HG03432 (cell line): ENCODE measurements around the gene SP3.
"Not testable (repeated sequence)": the region's sequence is repeated elsewhere in the genome, so short reads cannot be mapped to it uniquely, and the experiment has no call there.

Experiments used
- ATAC-seq: cut with Tn5 transposase; IDR thresholded peaks from one replicate; pipeline ENCODE4 v1.9.1; 2021; ENCODE audit warnings: mild to moderate bottlenecking, moderate library complexity; ENCODE audit not compliant: unreplicated experiment

The SP3 gene

DNA sequence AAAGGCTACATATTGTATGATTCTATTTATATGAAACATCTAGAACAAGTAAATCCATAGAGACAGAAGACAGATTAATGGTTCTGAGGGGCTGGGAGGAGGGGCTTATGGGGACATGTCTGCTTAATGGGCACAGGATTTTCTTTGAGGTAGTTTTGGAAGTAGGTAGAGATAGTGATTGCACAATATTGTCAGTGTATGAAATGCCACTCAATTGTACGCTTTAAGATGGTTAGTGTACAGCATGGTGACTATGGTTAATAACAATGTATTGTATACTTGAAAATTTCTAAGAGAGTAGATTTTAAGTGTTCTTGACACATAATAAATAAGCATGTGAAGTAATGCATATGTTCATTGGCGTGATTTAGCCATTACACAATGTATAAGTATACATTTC lies 68.4 kb downstream of the SP3 start:
- ATAC-seq, result no peak

DNA sequence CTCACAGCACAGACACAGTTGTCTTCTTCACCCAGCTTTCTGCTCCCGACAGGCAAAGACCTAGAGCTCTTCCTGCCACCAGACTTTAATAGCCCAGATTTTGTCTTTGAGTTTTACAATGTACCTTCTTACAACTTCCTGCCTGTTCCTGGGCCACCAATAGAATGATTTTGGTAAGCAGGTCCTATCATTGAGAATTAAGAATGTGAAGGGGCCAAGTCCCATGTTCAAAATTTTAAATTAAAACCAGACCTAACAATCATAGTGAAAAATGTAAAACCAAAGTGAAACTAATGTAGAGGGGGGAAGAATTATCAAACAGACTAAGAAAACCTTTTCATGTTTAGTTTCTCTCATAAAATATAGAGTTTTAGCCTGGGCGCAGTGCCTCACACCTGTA lies 72.8 kb downstream of the SP3 start:
- no peak for ATAC-seq

DNA sequence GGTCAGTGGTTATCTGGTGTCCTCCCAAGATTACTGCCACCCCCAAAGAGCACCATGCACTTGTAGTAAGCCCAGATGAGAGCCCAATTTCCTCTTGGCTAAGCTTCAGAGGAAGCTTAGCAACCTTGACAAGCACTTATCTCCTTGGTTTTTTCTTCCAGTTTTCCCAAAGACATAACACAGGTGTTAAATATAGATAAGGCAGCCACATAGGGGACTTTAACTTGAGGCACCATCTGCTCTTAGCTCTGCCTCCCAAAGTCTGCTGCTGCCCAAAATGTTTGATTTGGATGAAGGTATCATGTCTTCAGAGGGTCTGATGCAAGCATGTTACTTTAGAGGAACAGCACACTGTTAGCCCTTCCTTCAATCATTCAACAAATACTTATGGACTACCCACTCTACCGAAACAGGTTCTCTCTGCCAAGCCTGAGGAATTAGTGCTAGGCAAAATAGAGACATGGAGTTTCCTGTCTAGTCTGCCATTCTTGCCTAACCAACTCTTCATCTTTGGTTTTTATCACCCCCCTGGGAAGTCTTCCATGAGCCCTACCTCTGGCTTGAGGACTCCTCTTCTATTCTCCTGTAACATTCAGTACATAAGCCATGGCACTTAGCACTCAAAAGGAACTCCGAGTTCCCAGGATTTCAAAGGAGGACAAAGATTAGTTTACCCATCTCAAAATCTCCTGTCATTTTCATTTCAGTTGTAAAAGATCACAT lies 73.7 kb downstream of the SP3 start:
- ATAC-seq, result no peak

DNA sequence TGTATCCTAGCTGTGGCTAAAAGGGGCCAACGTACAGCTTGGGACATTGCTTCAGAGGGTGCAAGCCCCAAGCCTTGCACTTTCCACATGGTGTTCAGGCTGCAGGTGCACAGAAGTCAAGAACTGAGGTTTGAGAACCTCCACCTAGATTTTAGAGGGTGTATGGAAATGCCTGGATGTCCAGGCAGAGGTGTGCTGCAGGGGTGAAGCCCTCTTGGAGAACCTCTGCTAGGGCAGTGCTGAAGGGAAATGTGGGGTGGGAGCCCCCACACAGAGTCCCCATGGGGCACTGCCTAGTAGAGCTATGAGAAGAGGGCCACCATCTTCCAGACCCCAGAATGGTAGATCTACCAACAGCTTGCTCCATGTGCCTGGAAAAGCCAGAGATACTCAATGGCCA lies 75.7 kb downstream of the SP3 start:
- ATAC-seq, result not testable (repeated sequence)

DNA sequence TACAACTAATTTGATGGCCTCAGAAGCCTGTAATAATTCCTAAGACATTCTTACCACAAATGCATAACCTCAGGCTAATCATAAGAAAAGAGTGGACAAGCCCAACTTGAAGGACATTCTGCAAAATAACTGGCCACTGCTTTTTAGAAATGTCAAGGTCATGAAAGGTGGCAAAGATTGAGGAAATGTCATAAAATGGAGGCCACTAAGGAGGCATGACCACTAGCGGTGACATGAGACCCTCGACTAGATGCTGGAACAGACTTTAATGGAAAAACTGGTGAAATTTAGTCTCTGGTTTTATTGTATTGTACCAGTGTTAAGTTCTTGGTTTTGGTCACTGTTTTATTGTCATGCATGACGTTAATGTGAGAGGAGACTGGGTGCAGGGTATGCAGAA lies 78.6 kb downstream of the SP3 start:
- no peak for ATAC-seq

DNA sequence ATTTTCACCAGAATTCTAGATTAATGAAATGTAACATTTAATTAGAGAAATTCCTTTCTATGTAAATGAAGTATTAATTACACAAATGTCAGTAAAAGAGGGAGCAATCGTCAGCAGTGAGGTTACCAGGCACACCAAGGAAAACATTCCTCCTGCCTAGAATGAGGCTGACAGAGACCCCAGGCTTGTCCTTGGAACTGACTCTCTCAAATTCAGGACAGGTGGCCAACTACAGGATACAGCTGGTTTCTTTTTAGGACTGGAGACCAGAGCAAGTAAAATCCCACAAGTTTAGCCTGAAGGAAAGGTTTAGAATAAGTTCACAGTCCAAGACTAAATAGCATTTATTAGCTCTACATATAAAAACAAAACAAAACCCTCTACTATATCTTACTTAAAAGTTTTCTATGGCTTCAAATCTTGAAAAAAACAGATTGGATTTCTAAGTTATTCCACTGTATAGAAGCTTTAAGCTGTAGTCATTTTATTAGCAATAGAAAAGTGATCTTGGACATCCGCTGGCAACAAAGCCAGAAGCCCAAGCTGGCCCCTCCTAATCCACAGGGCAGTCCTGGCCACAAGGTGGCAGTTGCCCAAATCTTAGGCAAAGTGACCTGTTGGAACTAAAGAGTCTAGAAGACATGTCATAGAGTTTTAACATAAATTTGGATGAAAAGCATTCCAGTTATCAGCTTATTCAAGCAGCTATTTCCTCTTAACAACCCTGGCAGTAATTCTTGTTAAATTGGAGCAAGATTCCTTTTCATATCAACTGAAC lies 81.0 kb downstream of the SP3 start:
- ATAC-seq, result no peak

DNA sequence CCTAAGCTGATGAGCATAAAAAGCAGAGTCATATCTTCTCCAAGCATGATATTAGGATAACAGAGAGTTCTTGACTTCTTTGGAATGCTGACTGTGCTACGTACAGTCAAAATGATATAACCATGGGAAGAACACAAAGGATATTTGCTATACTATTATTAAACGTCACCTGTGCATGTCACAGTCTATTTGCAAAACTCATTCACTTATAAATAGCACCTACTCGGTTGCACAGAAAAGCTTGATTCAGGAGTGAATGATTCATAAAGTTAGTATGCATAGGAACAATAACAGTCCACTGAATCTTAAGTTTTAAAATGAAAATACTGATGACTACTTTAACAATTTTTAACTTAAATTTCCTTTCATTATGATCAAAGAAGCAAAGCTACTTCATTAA lies 83.3 kb downstream of the SP3 start:
- no peak for ATAC-seq

DNA sequence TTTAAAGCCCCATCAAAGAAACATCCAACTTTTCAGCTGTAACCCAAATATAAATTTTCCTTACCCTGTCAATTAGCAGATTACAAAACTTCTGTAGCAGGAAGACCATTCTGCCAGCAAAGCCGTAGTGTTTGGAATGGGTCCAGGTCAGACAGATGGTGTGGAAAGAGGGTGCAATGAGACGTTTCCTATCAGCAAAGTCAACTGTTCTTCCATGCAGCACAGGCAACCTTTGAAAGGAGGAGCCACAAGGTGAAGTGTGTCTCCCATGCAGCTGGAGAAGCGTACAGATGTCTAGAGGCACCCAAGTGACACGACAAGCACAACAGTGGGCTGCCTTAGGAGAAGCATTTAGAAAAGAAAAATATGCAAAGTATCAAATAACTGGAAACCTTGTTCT lies 83.7 kb downstream of the SP3 start:
- no peak for ATAC-seq

DNA sequence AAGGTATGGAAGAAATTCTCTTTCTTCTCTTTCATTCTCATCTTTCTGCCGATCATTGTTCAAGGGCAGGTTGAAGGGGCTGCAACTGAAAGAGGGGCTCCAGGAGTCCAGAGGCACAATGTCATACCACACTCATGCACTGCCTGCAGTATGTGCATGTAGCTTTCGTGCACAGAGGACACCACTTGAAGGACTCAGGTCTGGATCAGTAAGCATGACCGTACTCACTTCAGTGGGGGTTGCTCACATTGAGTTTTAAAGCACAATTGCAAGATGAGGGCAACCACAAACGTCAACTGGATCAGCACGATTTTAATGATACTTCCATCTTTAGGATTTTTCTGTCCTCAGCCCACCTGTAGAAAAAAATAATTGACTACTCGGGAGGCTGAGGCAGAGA lies 84.6 kb downstream of the SP3 start:
- ATAC-seq, result no peak

DNA sequence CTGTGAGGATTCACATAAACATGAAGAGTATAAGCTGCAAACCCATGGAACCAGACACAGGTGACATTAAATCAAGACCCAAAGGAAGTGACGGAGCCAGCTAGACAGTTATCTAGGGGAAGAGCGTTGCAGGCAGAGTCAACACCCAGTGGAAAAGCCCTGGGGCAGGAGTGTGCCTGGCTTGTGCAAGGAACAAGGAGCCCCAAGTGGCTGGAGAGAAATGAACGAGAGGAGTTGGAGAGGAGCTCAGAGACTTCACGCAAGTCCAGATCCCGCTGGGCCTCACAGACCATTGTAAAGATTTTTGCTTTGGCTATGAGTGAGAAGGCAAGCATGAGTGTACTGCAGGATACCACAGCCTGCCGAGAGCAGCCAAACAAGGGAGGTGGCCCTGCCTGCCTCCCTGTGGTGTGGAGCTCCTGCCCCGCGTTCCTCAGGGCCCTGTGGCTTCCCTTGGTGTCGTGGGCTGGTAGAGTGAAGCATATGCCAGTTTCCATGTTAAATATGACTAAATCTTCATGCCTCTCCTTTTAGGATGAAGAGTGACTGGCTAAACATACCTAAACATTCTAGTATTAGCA lies 88.2 kb downstream of the SP3 start:
- no peak for ATAC-seq

DNA sequence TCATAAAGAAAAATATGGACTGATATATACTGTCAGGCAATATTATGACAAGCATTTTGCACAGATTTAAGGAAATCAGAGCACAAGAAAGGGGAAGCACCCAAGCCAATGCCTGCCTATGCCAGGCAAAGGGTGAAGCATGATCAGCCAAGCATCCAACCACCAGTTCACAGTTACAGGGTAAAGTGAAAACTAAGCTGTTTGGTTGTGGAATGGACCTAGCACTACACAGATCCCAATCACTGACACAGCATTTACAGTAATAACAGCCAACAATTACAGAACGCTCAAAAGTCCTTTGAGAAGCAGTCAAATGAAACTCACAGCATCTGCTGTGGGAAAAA lies 90.3 kb downstream of the SP3 start:
- peak; percentile 97 for ATAC-seq

DNA sequence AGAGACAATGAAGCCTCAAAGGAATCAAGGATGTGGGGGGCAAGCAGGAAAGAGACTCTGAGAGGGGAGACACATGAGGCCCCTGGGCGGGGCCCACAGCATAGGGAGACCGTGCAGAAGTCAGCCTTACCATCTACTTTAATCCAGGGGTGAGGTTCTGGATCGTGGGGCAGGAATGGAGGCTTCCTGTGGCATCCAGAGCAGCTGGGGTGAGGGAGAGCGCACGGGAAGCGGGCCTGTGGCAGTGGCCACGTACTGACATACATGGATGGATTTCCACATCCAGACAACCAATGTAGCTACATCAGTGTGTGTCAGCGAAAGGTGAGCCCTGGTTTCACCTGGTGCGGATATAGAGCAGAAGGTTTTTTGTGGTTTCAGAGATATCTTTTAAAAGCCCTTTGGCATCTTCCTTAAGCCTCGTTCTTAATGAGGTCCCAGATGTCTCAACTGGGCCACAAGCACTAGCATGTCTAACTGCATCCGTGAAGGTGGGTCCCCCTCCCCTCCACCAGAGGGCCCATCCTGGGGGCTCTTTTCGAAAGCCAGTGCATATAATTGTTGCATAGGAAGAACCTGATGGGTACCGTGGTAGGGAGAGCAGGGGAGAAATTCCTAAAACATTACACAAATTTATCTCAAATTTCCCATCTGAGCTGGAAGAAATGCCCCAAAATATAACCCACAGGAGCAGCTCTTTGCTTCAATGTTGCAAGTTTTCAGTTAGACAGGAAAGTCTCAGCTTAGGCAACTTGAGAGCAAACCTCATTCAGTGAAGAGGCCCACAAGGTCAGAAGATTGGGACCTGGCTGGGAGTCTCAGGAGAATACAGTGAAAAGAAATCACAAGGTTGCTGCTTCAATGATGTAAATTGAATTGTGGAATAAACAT lies 90.9 kb downstream of the SP3 start:
- ATAC-seq, result peak; percentile 44

DNA sequence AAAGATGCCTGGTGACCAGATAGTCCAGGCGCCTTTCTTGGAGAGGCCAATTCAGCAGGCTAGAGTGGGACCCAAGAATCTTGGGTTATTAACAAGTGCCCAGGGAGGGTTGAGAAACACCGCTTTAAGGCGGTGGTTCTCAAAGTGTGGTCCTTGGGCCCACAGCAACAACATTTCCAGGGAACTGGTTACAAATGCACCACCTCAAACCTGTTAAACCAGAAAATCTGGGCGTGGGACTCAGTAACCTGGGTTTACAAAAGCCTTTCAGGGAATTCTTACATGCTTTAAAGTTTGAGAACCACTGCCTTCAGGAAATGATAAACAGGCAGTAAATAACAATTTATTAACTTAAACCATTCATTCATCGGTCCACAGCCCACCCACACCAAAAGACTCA lies 92.5 kb downstream of the SP3 start:
- ATAC-seq, result no peak

DNA sequence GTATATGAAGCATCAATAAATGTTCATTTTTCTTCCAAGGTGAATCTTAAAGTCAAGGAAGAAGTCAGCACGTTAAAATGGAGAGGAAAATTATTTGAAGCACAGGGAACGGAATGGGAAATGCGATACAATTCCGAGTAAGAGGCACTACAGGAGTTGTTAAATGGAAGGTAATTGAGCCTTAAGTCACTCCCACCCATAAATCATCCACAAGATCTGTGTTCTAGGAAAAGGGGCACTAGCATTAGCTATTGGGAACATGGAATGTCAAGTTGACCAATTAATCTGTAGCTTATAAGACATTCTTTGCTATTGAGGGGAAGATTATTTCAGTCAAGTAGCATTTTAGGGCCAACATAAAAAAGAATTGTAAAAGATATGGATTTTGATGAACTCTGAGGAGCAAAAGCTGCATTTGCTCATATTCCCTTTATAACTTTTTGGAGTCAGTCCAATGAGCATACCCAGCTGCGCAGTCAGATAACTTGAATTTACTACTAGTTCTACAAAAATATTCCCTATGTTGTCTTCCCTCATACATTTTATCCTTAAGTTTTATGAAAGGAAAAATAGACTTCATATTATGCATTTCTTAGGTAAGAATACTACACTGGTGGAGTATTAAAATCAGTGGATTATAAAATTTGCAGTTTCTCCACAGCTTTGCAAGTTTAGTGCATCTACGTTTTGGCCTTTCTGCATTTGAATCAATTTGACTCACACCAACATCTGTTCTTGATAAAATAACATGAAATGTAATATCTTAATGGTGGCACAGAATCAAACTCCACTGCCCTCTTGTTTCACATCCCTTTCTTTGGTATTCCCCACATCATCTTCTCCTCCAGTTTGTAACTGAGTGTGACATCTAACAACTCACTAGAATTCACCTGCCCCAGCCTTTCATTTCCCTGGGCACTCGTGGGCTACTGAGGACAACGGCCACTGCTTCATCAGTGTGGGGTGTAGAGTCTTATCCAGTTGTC lies 95.6 kb downstream of the SP3 start:
- no peak for ATAC-seq

DNA sequence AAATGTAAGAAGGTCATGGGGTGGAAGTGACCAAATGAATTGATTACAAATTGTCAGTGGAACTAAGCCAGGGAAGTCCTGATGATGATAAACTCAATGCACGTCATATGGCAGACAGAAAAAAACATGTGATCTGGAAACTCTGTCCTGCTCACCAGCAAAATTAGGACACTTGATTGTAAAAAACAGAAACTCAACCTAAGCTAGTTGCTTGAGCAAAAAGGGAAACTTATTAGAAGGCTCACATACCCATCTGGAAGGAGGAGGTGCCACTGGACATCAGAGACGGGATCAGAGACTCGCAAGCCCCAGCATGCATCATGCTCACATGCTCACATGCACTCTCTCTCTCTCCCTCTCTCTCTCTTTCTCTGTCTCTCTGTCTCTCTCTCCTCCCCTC lies 96.8 kb downstream of the SP3 start:
- no peak for ATAC-seq

DNA sequence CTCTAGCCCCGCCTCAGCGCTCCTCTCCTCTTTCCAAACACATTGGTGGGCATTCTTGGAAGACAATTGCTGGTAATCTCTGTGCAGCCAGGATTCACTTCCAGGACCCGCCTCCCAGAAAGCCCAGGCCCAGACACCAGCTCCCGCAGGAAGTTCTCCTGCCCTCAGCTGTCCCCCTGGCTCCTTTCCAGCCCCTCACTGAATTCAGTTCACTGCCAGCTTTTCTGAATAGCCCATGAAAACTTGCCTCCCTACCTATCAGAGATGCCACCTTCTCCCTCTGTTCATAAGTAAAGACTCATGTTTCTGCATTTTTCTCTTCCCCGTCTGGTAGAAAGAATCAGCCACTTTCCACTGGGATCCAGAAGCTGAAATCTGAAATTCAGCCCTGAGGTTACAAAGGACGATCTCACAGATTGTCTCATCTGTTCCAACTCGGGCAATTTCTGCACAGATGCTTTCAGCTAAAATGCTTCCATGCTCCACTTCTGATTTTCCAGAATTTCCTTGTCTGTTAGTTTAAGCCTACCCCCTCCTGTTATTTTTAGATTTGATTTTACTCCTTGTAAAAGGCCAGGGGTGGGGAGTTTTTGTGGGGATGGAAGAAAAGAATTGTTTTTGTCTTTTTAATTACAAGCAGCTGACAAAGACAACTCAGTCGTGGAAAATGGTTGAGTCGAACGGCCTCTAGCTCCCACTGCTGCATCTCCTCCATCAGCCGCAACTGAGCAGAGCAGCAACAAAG lies 98.1 kb downstream of the SP3 start:
- ATAC-seq, result no peak

DNA sequence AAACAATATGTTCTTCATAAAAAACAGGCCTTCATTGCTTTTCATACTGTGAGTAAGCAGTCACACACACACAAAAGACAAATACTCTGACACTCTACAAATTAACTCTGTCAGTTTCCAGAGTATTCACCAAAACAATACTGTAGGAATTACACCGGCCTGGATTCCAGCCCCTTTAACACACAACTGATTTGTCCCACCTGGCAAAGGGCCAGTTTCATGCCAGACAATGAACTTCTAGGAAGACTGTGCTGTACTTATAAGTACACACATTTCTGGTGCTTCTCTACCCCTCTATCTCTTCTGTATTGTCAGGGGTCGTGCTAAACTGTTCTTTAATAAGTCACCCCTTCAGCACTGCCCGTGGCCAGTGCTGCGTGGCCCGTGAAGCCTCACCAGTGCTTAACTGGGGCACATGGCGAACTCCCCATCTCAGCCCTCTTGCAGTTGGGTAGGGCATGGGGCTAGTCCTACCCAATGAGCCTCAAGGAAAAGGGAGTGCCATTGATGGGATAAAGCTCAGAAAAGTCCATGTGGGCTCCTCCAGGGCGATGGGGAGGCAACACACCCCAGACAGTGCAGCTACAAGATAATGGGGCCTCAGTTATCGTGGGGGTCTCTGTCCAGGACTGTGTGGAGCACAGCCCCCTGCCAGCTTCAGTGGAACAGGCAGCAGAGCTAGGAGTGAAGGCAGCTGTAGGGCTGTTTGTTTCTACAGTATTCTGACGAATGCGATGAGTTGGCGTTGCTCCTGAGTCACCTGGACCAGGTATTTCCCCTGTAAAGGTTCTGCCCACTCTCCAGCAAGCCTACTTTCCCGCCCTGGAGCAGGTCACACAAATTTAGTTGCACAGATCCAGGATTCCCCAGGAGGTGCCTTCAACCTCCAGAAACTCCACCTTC lies 99.0 kb downstream of the SP3 start:
- ATAC-seq, result no peak

DNA sequence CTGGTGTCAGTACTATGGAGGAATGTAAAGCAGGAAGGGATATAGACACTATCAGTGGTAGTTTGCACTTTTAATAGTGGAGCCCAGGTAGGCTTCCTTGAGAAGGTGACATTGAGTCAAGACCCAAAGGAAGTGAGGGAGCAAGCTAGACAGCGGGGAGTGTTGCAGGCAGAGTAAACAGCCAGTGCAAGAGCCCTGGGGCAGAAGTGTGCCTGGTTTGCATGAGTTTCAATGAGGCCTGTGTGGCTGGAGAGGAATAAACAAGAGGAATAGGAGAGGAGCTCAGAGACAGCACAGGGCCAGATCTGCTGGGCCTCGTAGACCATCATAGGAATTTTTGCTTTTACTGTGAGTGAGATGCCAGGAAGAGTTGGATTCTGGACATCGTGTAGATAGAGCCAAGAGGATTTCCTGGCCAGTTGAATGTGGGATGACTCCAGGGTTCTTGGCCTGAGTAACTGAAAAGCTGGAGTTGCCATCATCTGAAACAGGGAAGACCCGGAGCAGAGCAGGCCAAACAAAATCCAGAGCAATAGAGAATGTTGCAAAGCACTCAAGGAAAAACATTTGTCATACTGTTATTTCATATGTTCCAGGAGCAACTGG lies 102.5 kb downstream of the SP3 start:
- ATAC-seq, result no peak
